ENCODE data around the gene FAM117A.
A peak's percentile ranks its signal among the peaks of the same experiment; 100 is the strongest.

Gene FAM117A

GRCh38 chr17:49707608-49708514, 56.1 kb downstream of the FAM117A start, which contains the start of gene SLC35B1:
Gene SLC35B1, minus strand, starts transcription at chr17:49707964. Its CDS starts 131 bp downstream, at chr17:49707833.
- H3K27me3 ChIP-seq (ENCODE audit: control insufficient read depth, insufficient read depth, low read length, poor library complexity, severe bottlenecking), result no peaks in the 10 kb centered on the region

DNA sequence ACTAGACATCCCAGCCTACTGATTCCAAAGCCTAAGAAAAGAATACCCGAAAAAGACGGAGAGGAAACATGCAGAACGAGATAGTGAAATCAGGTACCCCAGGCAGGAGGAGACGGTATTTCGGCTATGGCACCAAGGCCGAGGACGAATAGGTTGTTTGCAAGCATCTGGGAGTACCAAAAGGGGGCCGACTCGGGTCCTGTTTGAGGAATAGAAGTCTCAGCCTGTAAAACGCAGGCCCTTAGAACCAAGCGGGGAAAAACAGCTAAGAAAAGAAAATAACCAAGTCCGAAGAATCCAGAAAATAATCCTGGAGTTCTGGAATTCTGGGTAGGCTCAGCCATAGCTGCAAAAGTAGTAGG, 56.7 kb downstream of the FAM117A start:
- WGBS, 2 experiments, result 2 to 3% methylated on average over 12 of the region's 12 CpGs
- peaks cover 35% of the 10 kb centered on the region for H3K36me3 ChIP-seq (ENCODE audit: control insufficient read depth, insufficient read depth, low read length)

More at GRCh38 chr17:49707608-49708514, 56.1 kb downstream of the FAM117A start, which contains the start of gene SLC35B1:
- Histone ChIP-seq H3K4me1 (ENCODE audit: control insufficient read depth, insufficient read depth, low read length) (peaks cover 7% of the 10 kb centered on the region), H3K9me3 (ENCODE audit: control insufficient read depth, low read length) (no peaks in the 10 kb centered on the region), H3K27ac (ENCODE audit: insufficient read depth, low read depth, low read length, poor library complexity, severe bottlenecking) (peak within 1 kb of the TSS; percentile 91), H3K36me3 (ENCODE audit: control insufficient read depth, insufficient read depth, low read length) (peaks cover 33% of the 10 kb centered on the region), H3K4me3 (ENCODE audit: insufficient read depth, low read depth, low read length) (peak within 1 kb of the TSS; percentile 89)
- 2% methylated on average over 53 of the region's 53 CpGs for WGBS, 2 experiments

GRCh38 chr17:49705254-49705653, 58.7 kb downstream of the FAM117A start:
- peaks cover 7% of the 10 kb centered on the region for H3K4me1 ChIP-seq (ENCODE audit: control insufficient read depth, insufficient read depth, low read length)
- no peaks in the 10 kb centered on the region for H3K27me3 ChIP-seq (ENCODE audit: control insufficient read depth, insufficient read depth, low read length, poor library complexity, severe bottlenecking)
- H3K27ac ChIP-seq (ENCODE audit: insufficient read depth, low read depth, low read length, poor library complexity, severe bottlenecking), result no peak overlapping the region
- H3K4me3 ChIP-seq (ENCODE audit: insufficient read depth, low read depth, low read length), result no peak overlapping the region
- H3K9me3 ChIP-seq (ENCODE audit: control insufficient read depth, low read length), result no peaks in the 10 kb centered on the region
- peaks cover 44% of the 10 kb centered on the region for H3K36me3 ChIP-seq (ENCODE audit: control insufficient read depth, insufficient read depth, low read length)

More for the DNA sequence above, 56.7 kb downstream of the FAM117A start:
- Histone ChIP-seq H3K27me3 (ENCODE audit: control insufficient read depth, insufficient read depth, low read length, poor library complexity, severe bottlenecking) (no peaks in the 10 kb centered on the region), H3K9me3 (ENCODE audit: control insufficient read depth, low read length) (no peaks in the 10 kb centered on the region), H3K4me3 (ENCODE audit: insufficient read depth, low read depth, low read length) (peak overlapping the region; percentile 89), H3K4me1 (ENCODE audit: control insufficient read depth, insufficient read depth, low read length) (peaks cover 7% of the 10 kb centered on the region), H3K27ac (ENCODE audit: insufficient read depth, low read depth, low read length, poor library complexity, severe bottlenecking) (no peak overlapping the region)

GRCh38 chr17:49703557-49704277, 60.2 kb downstream of the FAM117A start:
- Histone ChIP-seq H3K9me3 (ENCODE audit: control insufficient read depth, low read length) (no peaks in the 10 kb centered on the region), H3K27ac (ENCODE audit: insufficient read depth, low read depth, low read length, poor library complexity, severe bottlenecking) (no peak overlapping the region), H3K27me3 (ENCODE audit: control insufficient read depth, insufficient read depth, low read length, poor library complexity, severe bottlenecking) (no peaks in the 10 kb centered on the region), H3K4me3 (ENCODE audit: insufficient read depth, low read depth, low read length) (no peak overlapping the region), H3K4me1 (ENCODE audit: control insufficient read depth, insufficient read depth, low read length) (peaks cover 7% of the 10 kb centered on the region), H3K36me3 (ENCODE audit: control insufficient read depth, insufficient read depth, low read length) (peaks cover 46% of the 10 kb centered on the region)
- 82 to 86% methylated on average over 6 of the region's 6 CpGs for WGBS, 2 experiments

DNA sequence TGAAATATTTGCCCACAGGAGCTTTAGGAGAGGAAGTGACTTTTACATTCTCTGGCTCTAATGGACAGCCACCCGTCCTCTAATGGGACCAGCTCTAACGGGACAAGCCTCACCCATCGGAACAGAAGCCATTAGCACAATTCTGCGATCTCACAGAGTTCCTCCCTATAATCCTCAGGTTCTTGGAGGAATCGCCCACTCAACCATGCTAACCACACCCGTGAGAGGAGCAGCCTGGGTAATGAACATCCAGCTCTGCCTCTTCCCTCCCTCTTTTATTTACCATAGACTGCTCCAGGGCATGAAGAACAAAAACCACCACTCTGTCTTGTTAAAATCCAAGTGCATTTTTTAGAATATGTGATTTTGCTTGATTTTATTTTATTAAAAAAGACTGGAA, 63.0 kb downstream of the FAM117A start:
- 95% methylated on average over 6 of the region's 6 CpGs for WGBS, 2 experiments
- Histone ChIP-seq H3K36me3 (ENCODE audit: control insufficient read depth, insufficient read depth, low read length) (peaks cover 45% of the 10 kb centered on the region), H3K9me3 (ENCODE audit: control insufficient read depth, low read length) (no peaks in the 10 kb centered on the region), H3K4me1 (ENCODE audit: control insufficient read depth, insufficient read depth, low read length) (no peaks in the 10 kb centered on the region), H3K27ac (ENCODE audit: insufficient read depth, low read depth, low read length, poor library complexity, severe bottlenecking) (no peak overlapping the region), H3K4me3 (ENCODE audit: insufficient read depth, low read depth, low read length) (no peak overlapping the region), H3K27me3 (ENCODE audit: control insufficient read depth, insufficient read depth, low read length, poor library complexity, severe bottlenecking) (no peaks in the 10 kb centered on the region)

- Histone ChIP-seq H3K27me3 (ENCODE audit: control insufficient read depth, insufficient read depth, low read length, poor library complexity, severe bottlenecking) (no peaks in the 10 kb centered on the region), H3K4me1 (ENCODE audit: control insufficient read depth, insufficient read depth, low read length) (no peaks in the 10 kb centered on the region), H3K27ac (ENCODE audit: insufficient read depth, low read depth, low read length, poor library complexity, severe bottlenecking) (no peak overlapping the region), H3K36me3 (ENCODE audit: control insufficient read depth, insufficient read depth, low read length) (peaks cover 36% of the 10 kb centered on the region), H3K9me3 (ENCODE audit: control insufficient read depth, low read length) (no peaks in the 10 kb centered on the region), H3K4me3 (ENCODE audit: insufficient read depth, low read depth, low read length) (no peak overlapping the region)
- 94 to 95% methylated on average over 8 of the region's 8 CpGs for WGBS, 2 experiments
Observed at GRCh38 chr17:49699966-49700575, 63.9 kb downstream of the FAM117A start.

- Histone ChIP-seq H3K4me3 (ENCODE audit: insufficient read depth, low read depth, low read length) (no peak overlapping the region), H3K27ac (ENCODE audit: insufficient read depth, low read depth, low read length, poor library complexity, severe bottlenecking) (no peak overlapping the region), H3K4me1 (ENCODE audit: control insufficient read depth, insufficient read depth, low read length) (no peaks in the 10 kb centered on the region), H3K27me3 (ENCODE audit: control insufficient read depth, insufficient read depth, low read length, poor library complexity, severe bottlenecking) (no peaks in the 10 kb centered on the region), H3K36me3 (ENCODE audit: control insufficient read depth, insufficient read depth, low read length) (peaks cover 19% of the 10 kb centered on the region), H3K9me3 (ENCODE audit: control insufficient read depth, low read length) (no peaks in the 10 kb centered on the region)
- 72% methylated on average over 6 of the region's 6 CpGs for WGBS, 2 experiments
Observed at GRCh38 chr17:49698005-49698404, 65.9 kb downstream of the FAM117A start.

DNA sequence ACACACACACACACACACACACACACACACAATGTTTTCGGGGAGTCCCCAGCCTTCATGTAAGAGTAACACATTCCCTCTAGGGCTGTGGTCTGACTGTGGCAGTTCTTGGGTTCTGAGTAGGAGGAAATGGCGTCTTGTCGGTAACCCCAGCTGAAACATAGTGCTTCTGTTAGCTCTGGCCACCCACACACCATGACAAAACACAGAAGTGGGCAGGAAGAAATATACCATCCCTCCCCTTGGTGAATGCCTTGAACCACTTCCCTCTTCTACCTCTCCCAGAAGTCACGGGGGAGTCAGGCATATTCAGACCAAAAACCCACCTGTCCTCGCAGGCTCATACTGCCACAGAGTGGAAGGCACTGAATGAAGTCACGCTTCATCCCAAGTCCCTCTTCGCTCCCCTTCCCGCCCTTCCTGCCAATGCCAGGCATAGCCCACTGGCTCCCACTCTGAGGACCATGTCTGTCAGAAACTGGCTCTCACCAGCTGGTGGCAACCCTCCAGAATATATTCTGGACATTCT, 67.6 kb downstream of the FAM117A start:
- Histone ChIP-seq H3K27me3 (ENCODE audit: control insufficient read depth, insufficient read depth, low read length, poor library complexity, severe bottlenecking) (no peaks in the 10 kb centered on the region), H3K9me3 (ENCODE audit: control insufficient read depth, low read length) (no peaks in the 10 kb centered on the region), H3K4me1 (ENCODE audit: control insufficient read depth, insufficient read depth, low read length) (peaks cover 3% of the 10 kb centered on the region), H3K27ac (ENCODE audit: insufficient read depth, low read depth, low read length, poor library complexity, severe bottlenecking) (no peak overlapping the region), H3K4me3 (ENCODE audit: insufficient read depth, low read depth, low read length) (no peak overlapping the region), H3K36me3 (ENCODE audit: control insufficient read depth, insufficient read depth, low read length) (peaks cover 12% of the 10 kb centered on the region)
- WGBS, 2 experiments, result 86% methylated on average over 8 of the region's 8 CpGs

GRCh38 chr17:49695698-49696232, 68.2 kb downstream of the FAM117A start:
- peaks cover 3% of the 10 kb centered on the region for H3K4me1 ChIP-seq (ENCODE audit: control insufficient read depth, insufficient read depth, low read length)
- no peaks in the 10 kb centered on the region for H3K9me3 ChIP-seq (ENCODE audit: control insufficient read depth, low read length)
- 66 to 68% methylated on average over 4 to 5 of the region's 5 CpGs for WGBS, 2 experiments
- H3K27ac ChIP-seq (ENCODE audit: insufficient read depth, low read depth, low read length, poor library complexity, severe bottlenecking), result no peak overlapping the region
- peaks cover 7% of the 10 kb centered on the region for H3K36me3 ChIP-seq (ENCODE audit: control insufficient read depth, insufficient read depth, low read length)
- H3K4me3 ChIP-seq (ENCODE audit: insufficient read depth, low read depth, low read length), result no peak overlapping the region
- no peaks in the 10 kb centered on the region for H3K27me3 ChIP-seq (ENCODE audit: control insufficient read depth, insufficient read depth, low read length, poor library complexity, severe bottlenecking)
